HG02623 (cell line): ENCODE data around the gene YY2.
A peak's percentile ranks its signal among the peaks of the same experiment; 100 is the strongest.
"Not testable (repeated sequence)": the region's sequence is repeated elsewhere in the genome, so short reads cannot be mapped to it uniquely, and the experiment has no call there.

Source experiments
- ATAC-seq: cut with Tn5 transposase; IDR thresholded peaks from one replicate; pipeline ENCODE4 v1.9.1; 2021; ENCODE audit warnings: moderate library complexity; ENCODE audit not compliant: unreplicated experiment

The YY2 gene

GRCh38 chrX:21855937-21856415 lies at the start of gene YY2:
TSS of gene YY2 (plus strand) at chrX:21855987. CDS start at chrX:21856485, 498 bp downstream.
- no peak for ATAC-seq

- ATAC-seq = no peak
These were observed 49.1 kb upstream of the YY2 start for GRCh38 chrX:21806691-21807090.

GRCh38 chrX:21811832-21812231 lies 44.0 kb upstream of the YY2 start:
- no peak for ATAC-seq

GRCh38 chrX:21812628-21813027 lies 43.2 kb upstream of the YY2 start:
- no peak for ATAC-seq

- ATAC-seq = no peak
These were observed 42.0 kb upstream of the YY2 start for GRCh38 chrX:21813612-21814368.

GRCh38 chrX:21816136-21816535 lies 39.7 kb upstream of the YY2 start:
- no peak for ATAC-seq

GRCh38 chrX:21820170-21820569 lies 35.6 kb upstream of the YY2 start:
- ATAC-seq = not testable (repeated sequence)

GRCh38 chrX:21821875-21822274 lies 33.9 kb upstream of the YY2 start:
- no peak for ATAC-seq

GRCh38 chrX:21831496-21831895 lies 24.3 kb upstream of the YY2 start:
- no peak for ATAC-seq

GRCh38 chrX:21837056-21837455 lies 18.7 kb upstream of the YY2 start:
- no peak for ATAC-seq

GRCh38 chrX:21838937-21839333 lies 16.9 kb upstream of the YY2 start:
- ATAC-seq = peak; percentile 16

- peak; percentile 88 for ATAC-seq
These were observed 16.2 kb upstream of the YY2 start, which contains the start of gene MBTPS2 for GRCh38 chrX:21839334-21840192. TSS of gene MBTPS2 (plus strand) at chrX:21839617. CDS start at chrX:21839735, 118 bp downstream.

- ATAC-seq = peak; percentile 13
These were observed 15.6 kb upstream of the YY2 start for GRCh38 chrX:21840193-21840545.

- no peak for ATAC-seq
These were observed 12.6 kb upstream of the YY2 start for GRCh38 chrX:21843179-21843578.

- ATAC-seq = no peak
These were observed 10.7 kb upstream of the YY2 start for GRCh38 chrX:21845096-21845495.

GRCh38 chrX:21847342-21847741 lies 8.4 kb upstream of the YY2 start:
- ATAC-seq = no peak

- no peak for ATAC-seq
These were observed 2.2 kb upstream of the YY2 start for GRCh38 chrX:21853578-21853977.

GRCh38 chrX:21856504-21856903 lies 717 bp downstream of the YY2 start:
- no peak for ATAC-seq

- ATAC-seq = no peak
These were observed 7.5 kb downstream of the YY2 start for GRCh38 chrX:21863241-21863640.

- no peak for ATAC-seq
These were observed 9.6 kb downstream of the YY2 start for GRCh38 chrX:21865436-21865835.

- ATAC-seq = no peak
These were observed 14.7 kb downstream of the YY2 start for GRCh38 chrX:21870494-21870893.
